Retinal pigment epithelial cell (primary cell): ENCODE measurements around the gene CPZ.
"Not testable (repeated sequence)": the region's sequence is repeated elsewhere in the genome, so short reads cannot be mapped to it uniquely, and the experiment has no call there.

Experiments used
- DNase-seq: peaks from one replicate; pipeline ENCODE4 v3.0.0-alpha.2; 2010; ENCODE audit warnings: low read depth
- H3K4me3 ChIP-seq: 2 replicates; pipeline ENCODE4 v1.5.1; 2011; ENCODE audit warnings: mild to moderate bottlenecking, low read length, control low read depth, moderate library complexity
- TF ChIP-seq, protein P1 (sequence below): conservative IDR thresholded peaks from 2 replicates; pipeline ENCODE4 v1.5.1; 2011; ENCODE audit warnings: low read depth, low read length, control low read depth, inconsistent platforms

The CPZ gene

DNA sequence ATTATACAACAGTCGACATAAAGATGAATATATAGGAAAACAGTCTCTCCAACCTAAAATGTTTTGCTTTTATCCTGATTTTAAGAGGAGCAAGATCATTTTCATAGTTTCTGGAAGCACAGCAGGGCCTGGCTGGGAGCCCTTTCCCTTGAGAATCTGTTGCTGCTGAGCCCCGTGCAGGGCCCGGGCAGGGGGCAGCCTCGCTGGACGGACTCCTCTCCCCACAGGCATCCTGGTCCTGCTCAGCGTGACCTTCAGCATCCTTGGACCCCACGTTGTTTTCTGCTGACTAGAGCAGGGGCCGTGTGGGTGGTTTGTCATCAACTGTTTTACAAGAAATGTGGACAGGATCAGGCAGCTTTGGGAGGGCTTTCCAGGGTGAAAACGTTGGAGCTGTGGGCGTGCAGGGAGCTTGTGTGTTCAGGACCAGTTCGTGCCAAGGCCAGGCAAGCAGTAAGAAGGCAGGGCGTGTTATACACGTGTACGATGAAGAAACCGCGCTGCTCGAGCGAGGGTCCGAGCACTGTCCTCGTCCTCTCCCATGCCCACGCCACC lies 25.0 kb downstream of the CPZ start:
- TF ChIP-seq, protein P1, sequence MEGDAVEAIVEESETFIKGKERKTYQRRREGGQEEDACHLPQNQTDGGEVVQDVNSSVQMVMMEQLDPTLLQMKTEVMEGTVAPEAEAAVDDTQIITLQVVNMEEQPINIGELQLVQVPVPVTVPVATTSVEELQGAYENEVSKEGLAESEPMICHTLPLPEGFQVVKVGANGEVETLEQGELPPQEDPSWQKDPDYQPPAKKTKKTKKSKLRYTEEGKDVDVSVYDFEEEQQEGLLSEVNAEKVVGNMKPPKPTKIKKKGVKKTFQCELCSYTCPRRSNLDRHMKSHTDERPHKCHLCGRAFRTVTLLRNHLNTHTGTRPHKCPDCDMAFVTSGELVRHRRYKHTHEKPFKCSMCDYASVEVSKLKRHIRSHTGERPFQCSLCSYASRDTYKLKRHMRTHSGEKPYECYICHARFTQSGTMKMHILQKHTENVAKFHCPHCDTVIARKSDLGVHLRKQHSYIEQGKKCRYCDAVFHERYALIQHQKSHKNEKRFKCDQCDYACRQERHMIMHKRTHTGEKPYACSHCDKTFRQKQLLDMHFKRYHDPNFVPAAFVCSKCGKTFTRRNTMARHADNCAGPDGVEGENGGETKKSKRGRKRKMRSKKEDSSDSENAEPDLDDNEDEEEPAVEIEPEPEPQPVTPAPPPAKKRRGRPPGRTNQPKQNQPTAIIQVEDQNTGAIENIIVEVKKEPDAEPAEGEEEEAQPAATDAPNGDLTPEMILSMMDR: no peak
- DNase-seq: no peak

DNA sequence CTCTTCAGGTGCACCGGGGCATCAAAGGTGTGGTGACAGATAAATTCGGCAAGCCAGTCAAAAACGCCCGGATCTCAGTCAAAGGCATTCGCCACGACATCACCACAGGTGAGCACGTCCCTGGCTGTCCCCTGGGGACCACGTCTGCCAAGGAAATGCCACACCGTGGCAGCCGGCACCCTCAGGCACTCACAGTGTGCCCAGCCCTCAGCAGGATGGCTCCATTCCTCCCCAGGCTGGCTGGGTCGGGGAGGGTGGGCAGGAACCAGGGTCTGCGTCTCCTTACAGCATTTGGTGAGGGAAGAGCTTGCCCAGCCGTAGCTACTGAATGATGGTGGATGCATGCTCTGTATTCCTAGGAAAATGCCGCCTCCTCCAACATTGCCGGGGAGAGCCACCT lies 25.9 kb downstream of the CPZ start:
- H3K4me3 ChIP-seq: no peak overlapping the region
- no peak for DNase-seq
- TF ChIP-seq, protein P1: no peak

More for the DNA sequence above, 25.0 kb downstream of the CPZ start:
- no peak overlapping the region for H3K4me3 ChIP-seq

DNA sequence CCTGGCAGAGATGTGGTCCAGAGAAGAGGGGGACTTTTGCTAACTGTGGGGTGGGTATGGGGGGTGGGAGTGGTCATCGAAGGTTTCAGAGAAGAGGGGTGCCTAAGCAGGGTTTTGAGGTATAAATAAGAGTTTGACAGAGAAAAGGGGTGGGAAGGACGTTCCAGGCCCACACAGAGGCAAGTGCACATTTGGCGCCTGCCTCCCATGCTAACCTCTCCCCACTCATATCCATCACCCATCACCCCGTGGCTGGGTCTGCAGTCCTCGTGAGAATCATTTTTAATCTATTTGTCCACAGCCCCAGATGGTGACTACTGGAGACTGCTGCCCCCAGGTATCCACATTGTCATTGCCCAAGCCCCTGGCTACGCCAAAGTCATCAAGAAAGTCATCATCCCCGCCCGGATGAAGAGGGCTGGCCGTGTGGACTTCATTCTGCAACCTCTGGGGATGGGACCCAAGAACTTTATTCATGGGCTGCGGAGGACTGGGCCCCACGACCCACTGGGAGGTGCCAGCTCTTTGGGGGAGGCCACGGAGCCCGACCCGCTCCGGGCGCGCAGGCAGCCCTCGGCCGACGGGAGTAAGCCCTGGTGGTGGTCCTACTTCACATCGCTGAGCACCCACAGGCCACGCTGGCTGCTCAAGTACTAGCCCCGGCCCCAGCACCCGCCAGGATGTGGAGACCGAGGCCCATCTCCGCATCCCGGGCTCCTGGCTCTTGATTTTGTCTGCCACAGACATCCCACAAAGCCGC lies 26.6 kb downstream of the CPZ start:
- DNase-seq: no peak
- TF ChIP-seq, protein P1: no peak
- no peak overlapping the region for H3K4me3 ChIP-seq

DNA sequence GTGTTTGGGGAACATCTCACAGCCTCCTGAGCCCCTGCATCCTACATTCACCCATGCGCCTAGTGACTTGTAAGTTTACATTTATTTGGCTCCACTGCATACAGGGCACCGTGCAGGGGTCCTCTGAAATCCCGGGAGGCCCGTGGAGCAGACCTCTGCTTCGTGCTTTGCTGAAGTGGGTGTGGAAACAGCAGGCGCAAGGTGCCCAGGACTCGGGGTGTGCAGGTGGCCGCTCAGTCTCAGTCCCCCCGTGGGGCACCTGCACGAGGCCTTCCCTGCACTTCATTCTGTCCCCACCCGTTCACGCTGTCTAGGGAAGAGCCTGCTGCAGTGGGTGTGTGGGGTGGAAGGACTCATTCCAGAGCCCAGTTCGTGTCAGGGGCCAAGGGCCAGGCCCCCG lies 28.6 kb downstream of the CPZ start:
- not testable (repeated sequence) for H3K4me3 ChIP-seq, DNase-seq

DNA sequence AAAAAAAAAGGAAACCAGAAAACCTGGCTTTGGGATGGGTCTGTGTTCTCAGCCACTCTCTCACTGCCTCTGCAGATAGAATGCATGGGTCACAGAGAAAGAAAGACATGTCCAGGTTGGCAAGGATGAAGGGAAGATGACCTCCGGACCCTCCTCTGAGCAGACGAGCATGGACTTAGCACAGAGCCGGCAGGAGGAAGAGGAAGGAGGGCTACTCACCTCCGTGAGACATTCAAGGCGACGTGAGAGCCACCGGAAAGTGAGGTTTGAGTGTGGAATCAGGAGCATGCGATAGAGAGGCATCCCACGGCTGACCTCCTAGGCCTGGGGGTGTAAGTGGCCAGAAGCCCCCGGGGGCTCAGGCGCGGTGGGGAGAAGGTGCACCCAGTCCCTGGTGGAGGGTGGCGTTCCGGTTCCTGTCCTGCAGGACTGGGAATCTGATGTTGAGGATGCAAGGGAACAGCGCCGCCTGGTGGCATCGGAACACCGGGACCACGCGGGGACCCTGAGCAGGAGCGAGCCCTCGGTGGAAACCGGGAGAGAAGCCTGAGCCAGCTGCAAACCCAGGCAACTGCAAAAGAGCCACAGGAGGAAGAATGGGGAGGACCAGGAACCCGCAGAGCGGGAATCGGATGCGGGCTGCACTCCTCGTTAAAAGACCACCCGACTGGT lies 32.2 kb downstream of the CPZ start:
- DNase-seq, H3K4me3 ChIP-seq: not testable (repeated sequence)

DNA sequence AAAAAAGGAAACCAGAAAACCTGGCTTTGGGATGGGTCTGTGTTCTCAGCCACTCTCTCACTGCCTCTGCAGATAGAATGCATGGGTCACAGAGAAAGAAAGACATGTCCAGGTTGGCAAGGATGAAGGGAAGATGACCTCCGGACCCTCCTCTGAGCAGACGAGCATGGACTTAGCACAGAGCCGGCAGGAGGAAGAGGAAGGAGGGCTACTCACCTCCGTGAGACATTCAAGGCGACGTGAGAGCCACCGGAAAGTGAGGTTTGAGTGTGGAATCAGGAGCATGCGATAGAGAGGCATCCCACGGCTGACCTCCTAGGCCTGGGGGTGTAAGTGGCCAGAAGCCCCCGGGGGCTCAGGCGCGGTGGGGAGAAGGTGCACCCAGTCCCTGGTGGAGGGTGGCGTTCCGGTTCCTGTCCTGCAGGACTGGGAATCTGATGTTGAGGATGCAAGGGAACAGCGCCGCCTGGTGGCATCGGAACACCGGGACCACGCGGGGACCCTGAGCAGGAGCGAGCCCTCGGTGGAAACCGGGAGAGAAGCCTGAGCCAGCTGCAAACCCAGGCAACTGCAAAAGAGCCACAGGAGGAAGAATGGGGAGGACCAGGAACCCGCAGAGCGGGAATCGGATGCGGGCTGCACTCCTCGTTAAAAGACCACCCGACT lies 37.8 kb downstream of the CPZ start:
- DNase-seq, H3K4me3 ChIP-seq: not testable (repeated sequence)

DNA sequence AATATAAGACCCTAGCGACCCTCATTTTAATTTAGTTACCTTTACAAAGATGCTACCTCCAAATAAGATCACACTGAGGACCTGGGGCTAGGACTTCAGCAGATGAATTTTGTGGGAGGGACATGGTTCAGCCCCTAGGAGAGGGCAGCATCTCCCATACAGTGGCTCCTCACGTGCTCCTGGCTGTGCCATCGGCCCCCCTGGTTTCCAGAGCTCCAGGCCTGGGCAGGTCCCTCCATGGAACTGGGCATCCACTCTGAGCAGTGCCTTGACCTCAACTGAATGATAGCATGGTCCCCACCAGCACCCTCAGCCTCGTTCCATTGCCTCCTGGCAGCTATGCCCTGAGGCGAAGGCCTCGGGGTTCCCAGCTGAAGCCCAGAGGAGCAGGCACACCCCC lies 39.3 kb downstream of the CPZ start:
- not testable (repeated sequence) for H3K4me3 ChIP-seq, DNase-seq

DNA sequence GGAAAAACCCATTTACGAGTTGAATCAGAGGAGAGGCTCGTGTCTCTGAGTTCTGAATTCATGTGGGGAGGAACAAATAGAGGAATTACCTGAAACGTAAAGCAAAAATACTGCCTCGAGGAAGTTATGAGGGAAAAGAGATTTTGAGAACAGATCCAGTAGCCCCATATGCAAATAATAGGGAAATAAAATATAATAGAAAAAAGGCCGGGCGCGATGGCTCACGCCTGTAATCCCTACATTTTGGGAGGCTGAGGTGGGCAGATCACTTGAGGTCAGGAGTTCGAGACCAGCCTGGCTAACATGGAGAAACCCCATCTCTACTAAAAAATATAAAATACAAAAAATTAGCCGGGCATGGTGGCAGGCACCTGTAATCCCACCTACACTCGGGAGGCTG lies 42.2 kb downstream of the CPZ start:
- DNase-seq, H3K4me3 ChIP-seq: not testable (repeated sequence)

DNA sequence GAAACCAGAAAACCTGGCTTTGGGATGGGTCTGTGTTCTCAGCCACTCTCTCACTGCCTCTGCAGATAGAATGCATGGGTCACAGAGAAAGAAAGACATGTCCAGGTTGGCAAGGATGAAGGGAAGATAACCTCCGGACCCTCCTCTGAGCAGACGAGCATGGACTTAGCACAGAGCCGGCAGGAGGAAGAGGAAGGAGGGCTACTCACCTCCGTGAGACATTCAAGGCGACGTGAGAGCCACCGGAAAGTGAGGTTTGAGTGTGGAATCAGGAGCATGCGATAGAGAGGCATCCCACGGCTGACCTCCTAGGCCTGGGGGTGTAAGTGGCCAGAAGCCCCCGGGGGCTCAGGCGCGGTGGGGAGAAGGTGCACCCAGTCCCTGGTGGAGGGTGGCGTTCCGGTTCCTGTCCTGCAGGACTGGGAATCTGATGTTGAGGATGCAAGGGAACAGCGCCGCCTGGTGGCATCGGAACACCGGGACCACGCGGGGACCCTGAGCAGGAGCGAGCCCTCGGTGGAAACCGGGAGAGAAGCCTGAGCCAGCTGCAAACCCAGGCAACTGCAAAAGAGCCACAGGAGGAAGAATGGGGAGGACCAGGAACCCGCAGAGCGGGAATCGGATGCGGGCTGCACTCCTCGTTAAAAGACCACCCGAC lies 43.5 kb downstream of the CPZ start:
- H3K4me3 ChIP-seq: not testable (repeated sequence)

DNA sequence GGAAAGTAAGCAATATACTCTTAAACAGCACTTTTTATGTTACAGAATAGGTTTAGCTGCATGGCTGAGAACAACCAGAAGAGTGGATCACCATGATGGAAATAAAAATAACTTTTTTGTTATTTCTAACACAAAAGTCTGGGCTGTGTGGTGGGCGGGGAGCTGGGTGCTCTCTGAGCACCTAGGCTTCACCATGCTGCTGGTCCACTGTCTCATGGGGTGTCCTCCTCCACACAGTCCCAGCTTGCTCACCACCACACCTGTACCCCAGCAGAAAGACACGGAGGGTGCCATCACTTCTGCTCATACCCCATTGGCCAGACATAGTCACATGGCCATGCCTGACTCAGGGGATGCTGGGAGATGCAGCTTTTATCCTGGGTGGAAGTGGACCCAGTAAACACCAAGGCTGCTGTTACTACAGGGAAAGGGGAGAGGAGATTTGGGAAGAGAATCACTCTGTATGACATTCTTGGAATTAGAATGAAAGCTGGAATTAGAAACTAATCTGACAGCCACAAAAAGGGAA lies 45.0 kb downstream of the CPZ start:
- DNase-seq: no peak

More for the DNA sequence above, 43.5 kb downstream of the CPZ start:
- DNase-seq: not testable (repeated sequence)

More for the DNA sequence above, 45.0 kb downstream of the CPZ start:
- H3K4me3 ChIP-seq: no peak overlapping the region
- TF ChIP-seq, protein P1: no peak
